Measurements from ENCODE around the gene FAM204A. TPM values are rescaled to one million over a fixed set of nuclear protein-coding genes. Genes with fewer than 3 reads are reported as not detected.

Gene FAM204A
- polyA plus RNA-seq, 3 donors = 24.6 to 191 (median 139) TPM

- intact Hi-C loops (cut with micrococcal nuclease) = loop anchor here in 1 of 2 donors (10.0 kb wide), 2 partner anchors 298 to 1532 kb away; partner anchors contain the start of genes MCMBP and RAB11FIP2
- Mint-ChIP-seq H3K4me1 (peaks cover 33% of the 10 kb centered on the region), H3K27me3 (ENCODE audit: low read depth in 3 of 3) (peaks cover 5 to 10% (median 6%) of the 10 kb centered on the region in 3 donors), H3K4me3 (peak overlapping the region; percentile 85 to 93), H3K27ac (peak overlapping the region; percentile 77 to 90 (median 89)), H3K9me3 (peaks cover 0 to 1% (median 0%) of the 10 kb centered on the region in 7 donors), H3K36me3 (peaks cover 16 to 20% of the 10 kb centered on the region in 2 donors)
- H4K20me1 ChIP-seq (ENCODE audit: insufficient read depth, low read length) = peaks cover 28% of the 10 kb centered on the region
- WGBS (ENCODE audit: insufficient coverage) = 45% methylated on average over 6 of the region's 7 CpGs
- H3K4me3 ChIP-seq (replicated peaks in 1 of 3; ENCODE audit: low read depth in 2 of 3, low read length in 3 of 3) = peak overlapping the region; percentile 84 to 98 (median 97)
- no peak for DNase-seq
- peak overlapping the region; percentile 94 for H3K9ac ChIP-seq (ENCODE audit: insufficient read depth, low read length, poor library complexity, severe bottlenecking)
- H3K27ac ChIP-seq (ENCODE audit: low read depth in 1 of 2, low read length in 2 of 2) = peak overlapping the region in 1 of 2 donors; percentile 91
- peaks cover 4 to 17% of the 10 kb centered on the region in 2 donors for H3K36me3 ChIP-seq (replicated peaks in 1 of 2; ENCODE audit: control insufficient read depth in 1 of 2, insufficient read depth in 2 of 2, low read length in 2 of 2)
- TF ChIP-seq, protein P1, sequence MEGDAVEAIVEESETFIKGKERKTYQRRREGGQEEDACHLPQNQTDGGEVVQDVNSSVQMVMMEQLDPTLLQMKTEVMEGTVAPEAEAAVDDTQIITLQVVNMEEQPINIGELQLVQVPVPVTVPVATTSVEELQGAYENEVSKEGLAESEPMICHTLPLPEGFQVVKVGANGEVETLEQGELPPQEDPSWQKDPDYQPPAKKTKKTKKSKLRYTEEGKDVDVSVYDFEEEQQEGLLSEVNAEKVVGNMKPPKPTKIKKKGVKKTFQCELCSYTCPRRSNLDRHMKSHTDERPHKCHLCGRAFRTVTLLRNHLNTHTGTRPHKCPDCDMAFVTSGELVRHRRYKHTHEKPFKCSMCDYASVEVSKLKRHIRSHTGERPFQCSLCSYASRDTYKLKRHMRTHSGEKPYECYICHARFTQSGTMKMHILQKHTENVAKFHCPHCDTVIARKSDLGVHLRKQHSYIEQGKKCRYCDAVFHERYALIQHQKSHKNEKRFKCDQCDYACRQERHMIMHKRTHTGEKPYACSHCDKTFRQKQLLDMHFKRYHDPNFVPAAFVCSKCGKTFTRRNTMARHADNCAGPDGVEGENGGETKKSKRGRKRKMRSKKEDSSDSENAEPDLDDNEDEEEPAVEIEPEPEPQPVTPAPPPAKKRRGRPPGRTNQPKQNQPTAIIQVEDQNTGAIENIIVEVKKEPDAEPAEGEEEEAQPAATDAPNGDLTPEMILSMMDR (IDR thresholded peaks at IDR 0.05) = no peak
- H2AFZ ChIP-seq (ENCODE audit: insufficient read depth, low read depth, low read length, poor library complexity, severe bottlenecking) = peak overlapping the region; percentile 100
- peaks cover 45% of the 10 kb centered on the region for H3K79me2 ChIP-seq (ENCODE audit: insufficient read depth, low read length)
- peak overlapping the region; percentile 86 for H3K4me2 ChIP-seq (replicated peaks; ENCODE audit: extremely low read depth, low read length, poor library complexity, severe bottlenecking)
- peaks cover 21 to 28% of the 10 kb centered on the region in 2 donors for H3K4me1 ChIP-seq (ENCODE audit: control insufficient read depth in 1 of 2, insufficient read depth in 2 of 2, low read length in 2 of 2)
- no peaks in the 10 kb centered on the region for H3K27me3 ChIP-seq (ENCODE audit: control insufficient read depth in 2 of 2, insufficient read depth in 2 of 2, low read length in 2 of 2)
- no peaks in the 10 kb centered on the region for H3K9me3 ChIP-seq (replicated peaks in 1 of 2; ENCODE audit: control insufficient read depth in 1 of 2, insufficient read depth in 1 of 2, low read length in 2 of 2)
These were observed 505 bp upstream of the FAM204A start for GRCh38 chr10:118342638-118343020.

- Histone ChIP-seq H3K9me3 (replicated peaks in 1 of 2; ENCODE audit: control insufficient read depth in 1 of 2, insufficient read depth in 1 of 2, low read length in 2 of 2) (no peaks in the 10 kb centered on the region), H3K79me2 (ENCODE audit: insufficient read depth, low read length) (peaks cover 55% of the 10 kb centered on the region), H3K4me1 (ENCODE audit: control insufficient read depth in 1 of 2, insufficient read depth in 2 of 2, low read length in 2 of 2) (peaks cover 21 to 28% of the 10 kb centered on the region in 2 donors)
These were observed 1.6 kb downstream of the FAM204A start for GRCh38 chr10:118340486-118340885.

More at GRCh38 chr10:118340486-118340885, 1.6 kb downstream of the FAM204A start:
- Mint-ChIP-seq H3K4me1 (peaks cover 33% of the 10 kb centered on the region), H3K9me3 (peaks cover 0 to 1% (median 0%) of the 10 kb centered on the region in 7 donors), H3K27me3 (ENCODE audit: low read depth in 3 of 3) (peaks cover 0 to 3% (median 0%) of the 10 kb centered on the region in 3 donors), H3K4me3 (peak overlapping the region in 1 of 2 donors; percentile 74), H3K27ac (peak overlapping the region; percentile 18 to 89 (median 72)), H3K36me3 (peaks cover 24 to 30% of the 10 kb centered on the region in 2 donors)
- peak overlapping the region; percentile 86 for H3K4me2 ChIP-seq (replicated peaks; ENCODE audit: extremely low read depth, low read length, poor library complexity, severe bottlenecking)
- peaks cover 15 to 34% of the 10 kb centered on the region in 2 donors for H3K36me3 ChIP-seq (replicated peaks in 1 of 2; ENCODE audit: control insufficient read depth in 1 of 2, insufficient read depth in 2 of 2, low read length in 2 of 2)
- H4K20me1 ChIP-seq (ENCODE audit: insufficient read depth, low read length) = peaks cover 48% of the 10 kb centered on the region
- intact Hi-C loops (cut with micrococcal nuclease) = loop anchor here in 1 of 2 donors (10.0 kb wide), 2 partner anchors 296 to 1534 kb away; partner anchors contain the start of genes MCMBP and RAB11FIP2
- WGBS (ENCODE audit: insufficient coverage) = no CpG with 5 or more reads among the region's 2 CpGs
- peak overlapping the region in 1 of 2 donors; percentile 56 for H3K27ac ChIP-seq (ENCODE audit: low read depth in 1 of 2, low read length in 2 of 2)
- peak overlapping the region in 1 of 3 experiments; percentile 97 for H3K4me3 ChIP-seq (replicated peaks in 1 of 3; ENCODE audit: low read depth in 2 of 3, low read length in 3 of 3)
- peak overlapping the region; percentile 2 for H3K9ac ChIP-seq (ENCODE audit: insufficient read depth, low read length, poor library complexity, severe bottlenecking)
- TF ChIP-seq, protein P1 (IDR thresholded peaks at IDR 0.05) = no peak
- peak overlapping the region; percentile 22 for H2AFZ ChIP-seq (ENCODE audit: insufficient read depth, low read depth, low read length, poor library complexity, severe bottlenecking)
- H3K27me3 ChIP-seq (ENCODE audit: control insufficient read depth in 2 of 2, insufficient read depth in 2 of 2, low read length in 2 of 2) = no peaks in the 10 kb centered on the region
- DNase-seq = peak; percentile 17 to 49 (median 47)

Data from CD14-positive monocyte (primary cell).